K562 (cell line): ENCODE data around the gene TOMM22.

Source experiments
- EHMT2 ChIP-seq: fragments of 450-650 bp; IDR thresholded peaks from 2 replicates; pipeline ENCODE4 v1.6.1; 2018; ENCODE audit warnings: antibody characterized with exemption
- FOSL1 ChIP-seq: fragments of 200-800 bp; sonication (Bioruptor generic); conservative IDR thresholded peaks from 2 replicates; pipeline ENCODE4 v1.6.1; 2016; ENCODE audit warnings: missing genetic modification characterization, missing compliant biosample characterization
- FOXK1 ChIP-seq: sonication (generic); formaldehyde crosslinking; IDR thresholded peaks from 2 replicates; pipeline ENCODE4 v1.8.0; 2022; ENCODE audit warnings: missing genetic modification reagents, mild to moderate bottlenecking, borderline replicate concordance
- HDAC2 ChIP-seq: fragments of 450-650 bp; IDR thresholded peaks from 2 replicates; pipeline ENCODE4 v1.6.1; 2016; ENCODE audit warnings: mild to moderate bottlenecking
- ZNF217 ChIP-seq: sonication (generic); formaldehyde crosslinking; IDR thresholded peaks from 2 replicates; pipeline ENCODE4 v1.8.0; 2022; ENCODE audit warnings: mild to moderate bottlenecking, missing genetic modification reagents
- ZNF316 ChIP-seq: fragments of 450-650 bp; IDR thresholded peaks from 2 replicates; pipeline ENCODE4 v1.6.1; 2016
- ZNF77 ChIP-seq: fragments of 250-450 bp; sonication (Bioruptor Pico); IDR thresholded peaks from 2 replicates; pipeline ENCODE4 v1.5.0; 2020
- TF ChIP-seq, protein P1 (sequence below), 2 experiments: fragments of 200-800 bp in 1 of 2; sonication (Bioruptor generic) in 1 of 2; sonication (generic) in 1 of 2; formaldehyde crosslinking in 1 of 2; IDR thresholded peaks in 1 of 2; conservative IDR thresholded peaks in 1 of 2; 2 replicates each; pipeline versions ENCODE4 v1.5.0 to v1.6.1; 2016 to 2020; ENCODE audit warnings: missing compliant biosample characterization in 1 of 2, missing genetic modification characterization in 1 of 2, missing genetic modification reagents in 1 of 2
- TF ChIP-seq, protein P2 (sequence below): sonication (generic); formaldehyde crosslinking; IDR thresholded peaks from 2 replicates; pipeline ENCODE4 v1.5.0; 2020; ENCODE audit warnings: missing genetic modification reagents
- TF ChIP-seq, protein P3 (sequence below): IDR thresholded peaks from 3 replicates; pipeline ENCODE4 v1.6.1; 2011; ENCODE audit warnings: borderline replicate concordance, mild to moderate bottlenecking, moderate library complexity; ENCODE audit not compliant: insufficient read length; ENCODE audit errors: extremely low read depth
- TF ChIP-seq, protein P4 (sequence below): fragments of 450-650 bp; IDR thresholded peaks from 2 replicates; pipeline ENCODE4 v1.7.1; 2018; ENCODE audit warnings: mild to moderate bottlenecking, low read depth; ENCODE audit not compliant: partially characterized antibody

DNA sequence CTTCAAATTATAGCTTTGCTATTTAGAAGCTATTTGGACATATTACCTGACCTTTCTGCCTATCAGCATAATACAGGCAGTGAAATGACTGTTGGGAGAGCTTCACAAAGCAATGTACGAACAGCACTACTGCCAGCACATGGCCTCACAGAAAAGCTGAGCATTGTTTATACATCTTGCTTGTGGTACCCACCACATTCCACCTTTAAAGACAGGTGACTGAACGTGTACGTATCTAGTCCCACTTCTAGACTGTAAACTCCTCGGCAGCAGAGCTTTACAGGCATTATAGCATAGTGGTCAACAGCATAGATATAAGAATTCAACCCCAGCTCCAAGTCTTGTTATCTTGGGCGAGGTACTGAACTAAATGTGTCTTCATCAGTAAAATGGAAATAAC is 17.4 kb downstream of the TOMM22 start:
- no peak for TF ChIP-seq FOXK1
- TF ChIP-seq EHMT2: no peak
- no peak for TF ChIP-seq ZNF217
- TF ChIP-seq, protein P1, sequence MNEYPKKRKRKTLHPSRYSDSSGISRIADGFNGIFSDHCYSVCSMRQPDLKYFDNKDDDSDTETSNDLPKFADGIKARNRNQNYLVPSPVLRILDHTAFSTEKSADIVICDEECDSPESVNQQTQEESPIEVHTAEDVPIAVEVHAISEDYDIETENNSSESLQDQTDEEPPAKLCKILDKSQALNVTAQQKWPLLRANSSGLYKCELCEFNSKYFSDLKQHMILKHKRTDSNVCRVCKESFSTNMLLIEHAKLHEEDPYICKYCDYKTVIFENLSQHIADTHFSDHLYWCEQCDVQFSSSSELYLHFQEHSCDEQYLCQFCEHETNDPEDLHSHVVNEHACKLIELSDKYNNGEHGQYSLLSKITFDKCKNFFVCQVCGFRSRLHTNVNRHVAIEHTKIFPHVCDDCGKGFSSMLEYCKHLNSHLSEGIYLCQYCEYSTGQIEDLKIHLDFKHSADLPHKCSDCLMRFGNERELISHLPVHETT (CRISPR knock-in tag; conservative IDR thresholded peaks at IDR 0.05 in 1 of 2, IDR thresholded peaks at IDR 0.05 in 1 of 2): no peak
- TF ChIP-seq, protein P2, sequence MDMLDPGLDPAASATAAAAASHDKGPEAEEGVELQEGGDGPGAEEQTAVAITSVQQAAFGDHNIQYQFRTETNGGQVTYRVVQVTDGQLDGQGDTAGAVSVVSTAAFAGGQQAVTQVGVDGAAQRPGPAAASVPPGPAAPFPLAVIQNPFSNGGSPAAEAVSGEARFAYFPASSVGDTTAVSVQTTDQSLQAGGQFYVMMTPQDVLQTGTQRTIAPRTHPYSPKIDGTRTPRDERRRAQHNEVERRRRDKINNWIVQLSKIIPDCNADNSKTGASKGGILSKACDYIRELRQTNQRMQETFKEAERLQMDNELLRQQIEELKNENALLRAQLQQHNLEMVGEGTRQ: no peak
- TF ChIP-seq ZNF77 (CRISPR knock-in tag): no peak
- TF ChIP-seq ZNF316: peak; percentile 15; the same call in 1 of the 2 replicates
- TF ChIP-seq, protein P3, sequence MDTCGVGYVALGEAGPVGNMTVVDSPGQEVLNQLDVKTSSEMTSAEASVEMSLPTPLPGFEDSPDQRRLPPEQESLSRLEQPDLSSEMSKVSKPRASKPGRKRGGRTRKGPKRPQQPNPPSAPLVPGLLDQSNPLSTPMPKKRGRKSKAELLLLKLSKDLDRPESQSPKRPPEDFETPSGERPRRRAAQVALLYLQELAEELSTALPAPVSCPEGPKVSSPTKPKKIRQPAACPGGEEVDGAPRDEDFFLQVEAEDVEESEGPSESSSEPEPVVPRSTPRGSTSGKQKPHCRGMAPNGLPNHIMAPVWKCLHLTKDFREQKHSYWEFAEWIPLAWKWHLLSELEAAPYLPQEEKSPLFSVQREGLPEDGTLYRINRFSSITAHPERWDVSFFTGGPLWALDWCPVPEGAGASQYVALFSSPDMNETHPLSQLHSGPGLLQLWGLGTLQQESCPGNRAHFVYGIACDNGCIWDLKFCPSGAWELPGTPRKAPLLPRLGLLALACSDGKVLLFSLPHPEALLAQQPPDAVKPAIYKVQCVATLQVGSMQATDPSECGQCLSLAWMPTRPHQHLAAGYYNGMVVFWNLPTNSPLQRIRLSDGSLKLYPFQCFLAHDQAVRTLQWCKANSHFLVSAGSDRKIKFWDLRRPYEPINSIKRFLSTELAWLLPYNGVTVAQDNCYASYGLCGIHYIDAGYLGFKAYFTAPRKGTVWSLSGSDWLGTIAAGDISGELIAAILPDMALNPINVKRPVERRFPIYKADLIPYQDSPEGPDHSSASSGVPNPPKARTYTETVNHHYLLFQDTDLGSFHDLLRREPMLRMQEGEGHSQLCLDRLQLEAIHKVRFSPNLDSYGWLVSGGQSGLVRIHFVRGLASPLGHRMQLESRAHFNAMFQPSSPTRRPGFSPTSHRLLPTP: no peak
- no peak for TF ChIP-seq HDAC2
- no peak for TF ChIP-seq FOSL1 (tag)
- TF ChIP-seq, protein P4, sequence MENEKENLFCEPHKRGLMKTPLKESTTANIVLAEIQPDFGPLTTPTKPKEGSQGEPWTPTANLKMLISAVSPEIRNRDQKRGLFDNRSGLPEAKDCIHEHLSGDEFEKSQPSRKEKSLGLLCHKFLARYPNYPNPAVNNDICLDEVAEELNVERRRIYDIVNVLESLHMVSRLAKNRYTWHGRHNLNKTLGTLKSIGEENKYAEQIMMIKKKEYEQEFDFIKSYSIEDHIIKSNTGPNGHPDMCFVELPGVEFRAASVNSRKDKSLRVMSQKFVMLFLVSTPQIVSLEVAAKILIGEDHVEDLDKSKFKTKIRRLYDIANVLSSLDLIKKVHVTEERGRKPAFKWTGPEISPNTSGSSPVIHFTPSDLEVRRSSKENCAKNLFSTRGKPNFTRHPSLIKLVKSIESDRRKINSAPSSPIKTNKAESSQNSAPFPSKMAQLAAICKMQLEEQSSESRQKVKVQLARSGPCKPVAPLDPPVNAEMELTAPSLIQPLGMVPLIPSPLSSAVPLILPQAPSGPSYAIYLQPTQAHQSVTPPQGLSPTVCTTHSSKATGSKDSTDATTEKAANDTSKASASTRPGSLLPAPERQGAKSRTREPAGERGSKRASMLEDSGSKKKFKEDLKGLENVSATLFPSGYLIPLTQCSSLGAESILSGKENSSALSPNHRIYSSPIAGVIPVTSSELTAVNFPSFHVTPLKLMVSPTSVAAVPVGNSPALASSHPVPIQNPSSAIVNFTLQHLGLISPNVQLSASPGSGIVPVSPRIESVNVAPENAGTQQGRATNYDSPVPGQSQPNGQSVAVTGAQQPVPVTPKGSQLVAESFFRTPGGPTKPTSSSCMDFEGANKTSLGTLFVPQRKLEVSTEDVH: no peak
